ENCODE results near the gene SAMD4A. TPM values are rescaled to one million over a fixed set of nuclear protein-coding genes. Genes with fewer than 3 reads are reported as not detected.

SAMD4A gene
- polyA plus RNA-seq, 2 of the 4 experiments (the other 2 are of a cell fraction) = 3.9 to 5.4 TPM

DNA sequence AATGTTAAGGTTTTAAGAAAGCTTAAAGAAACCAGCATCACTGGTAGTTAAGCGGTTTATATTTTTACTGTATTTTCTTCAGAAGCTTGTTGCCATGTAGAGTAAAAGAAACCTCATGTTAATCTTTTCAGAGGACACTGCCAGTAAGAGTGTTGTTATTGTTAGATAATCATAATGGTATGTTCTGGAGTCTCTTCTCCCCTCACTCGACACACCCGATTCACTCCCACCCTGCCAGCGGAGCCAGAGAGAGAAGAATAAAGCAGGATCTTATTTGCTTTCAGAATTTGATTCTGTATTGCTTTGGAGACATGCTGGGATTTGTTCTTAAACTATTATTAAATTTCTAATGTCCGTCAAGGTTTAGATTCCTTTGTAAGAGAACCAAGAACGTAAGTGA lies 113.7 kb downstream of the SAMD4A start (continued):
- no peak for TF ChIP-seq CEBPB (IDR thresholded peaks at IDR 0.05)

- POLR2A ChIA-PET = no interaction called here
- DNase-seq (ENCODE audit: low read depth in 1 of 2, low spot score in 1 of 2) (no peak), FAIRE-seq (no peak), ATAC-seq (no peak)
- CTCF ChIA-PET = no interaction called here
- Histone ChIP-seq H3K4me3 (no peak overlapping the region), H3K4me2 (no peak overlapping the region), H3K4me1 (peaks cover 49% of the 10 kb centered on the region), H3K27ac (peak overlapping the region in 1 of 2 experiments; percentile 10; a peak in 1 of 6 replicates), H3K9me3 (no peaks in the 10 kb centered on the region; the same call in 2 of the 3 replicates)
- TF ChIP-seq ZSCAN20 (CRISPR knock-in tag; IDR thresholded peaks at IDR 0.05) (no peak), HOXB5 (CRISPR knock-in tag; IDR thresholded peaks at IDR 0.05) (no peak), NFE2L2 (conservative IDR thresholded peaks at IDR 0.05; ENCODE audit: low read length) (no peak), FOSB (CRISPR knock-in tag; IDR thresholded peaks at IDR 0.05) (no peak), BHLHE40 (IDR thresholded peaks at IDR 0.05; ENCODE audit: low read depth, low read length) (no peak), SMC3 (IDR thresholded peaks at IDR 0.05) (no peak), EP300 (IDR thresholded peaks at IDR 0.05) (no peak), CBX8 (IDR thresholded peaks at IDR 0.05) (no peak), GATA3 (IDR thresholded peaks at IDR 0.05; ENCODE audit: borderline replicate concordance) (no peak), MAZ (IDR thresholded peaks at IDR 0.05; ENCODE audit: borderline replicate concordance, low read depth, low read length) (no peak), ZFP36 (IDR thresholded peaks at IDR 0.05; ENCODE audit: borderline replicate concordance, partially characterized antibody) (no peak), CEBPB (IDR thresholded peaks at IDR 0.05) (no peak), HEYL (CRISPR knock-in tag; IDR thresholded peaks at IDR 0.05) (no peak), POLR2AphosphoS2 (conservative IDR thresholded peaks at IDR 0.05; ENCODE audit: low read length) (no peak), FOXS1 (CRISPR knock-in tag; IDR thresholded peaks at IDR 0.05) (no peak), EHMT2 (IDR thresholded peaks at IDR 0.05; ENCODE audit: low read depth) (no peak)
- TF ChIP-seq, protein P1, sequence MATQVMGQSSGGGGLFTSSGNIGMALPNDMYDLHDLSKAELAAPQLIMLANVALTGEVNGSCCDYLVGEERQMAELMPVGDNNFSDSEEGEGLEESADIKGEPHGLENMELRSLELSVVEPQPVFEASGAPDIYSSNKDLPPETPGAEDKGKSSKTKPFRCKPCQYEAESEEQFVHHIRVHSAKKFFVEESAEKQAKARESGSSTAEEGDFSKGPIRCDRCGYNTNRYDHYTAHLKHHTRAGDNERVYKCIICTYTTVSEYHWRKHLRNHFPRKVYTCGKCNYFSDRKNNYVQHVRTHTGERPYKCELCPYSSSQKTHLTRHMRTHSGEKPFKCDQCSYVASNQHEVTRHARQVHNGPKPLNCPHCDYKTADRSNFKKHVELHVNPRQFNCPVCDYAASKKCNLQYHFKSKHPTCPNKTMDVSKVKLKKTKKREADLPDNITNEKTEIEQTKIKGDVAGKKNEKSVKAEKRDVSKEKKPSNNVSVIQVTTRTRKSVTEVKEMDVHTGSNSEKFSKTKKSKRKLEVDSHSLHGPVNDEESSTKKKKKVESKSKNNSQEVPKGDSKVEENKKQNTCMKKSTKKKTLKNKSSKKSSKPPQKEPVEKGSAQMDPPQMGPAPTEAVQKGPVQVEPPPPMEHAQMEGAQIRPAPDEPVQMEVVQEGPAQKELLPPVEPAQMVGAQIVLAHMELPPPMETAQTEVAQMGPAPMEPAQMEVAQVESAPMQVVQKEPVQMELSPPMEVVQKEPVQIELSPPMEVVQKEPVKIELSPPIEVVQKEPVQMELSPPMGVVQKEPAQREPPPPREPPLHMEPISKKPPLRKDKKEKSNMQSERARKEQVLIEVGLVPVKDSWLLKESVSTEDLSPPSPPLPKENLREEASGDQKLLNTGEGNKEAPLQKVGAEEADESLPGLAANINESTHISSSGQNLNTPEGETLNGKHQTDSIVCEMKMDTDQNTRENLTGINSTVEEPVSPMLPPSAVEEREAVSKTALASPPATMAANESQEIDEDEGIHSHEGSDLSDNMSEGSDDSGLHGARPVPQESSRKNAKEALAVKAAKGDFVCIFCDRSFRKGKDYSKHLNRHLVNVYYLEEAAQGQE (IDR thresholded peaks at IDR 0.05) = no peak
- WGBS (ENCODE audit: missing lambda C conversion rate) = 91% methylated on average over 4 of the region's 4 CpGs
These were observed 114.9 kb downstream of the SAMD4A start for GRCh38 chr14:54681811-54682261.

- WGBS (ENCODE audit: missing lambda C conversion rate) = 92% methylated on average over 3 of the region's 3 CpGs
- CTCF ChIA-PET = interaction anchor here (6.4 kb wide), 1 partner anchor 117 kb away, joined by 43 read pairs; the partner anchor contains the start of gene SAMD4A
These were observed 115.7 kb downstream of the SAMD4A start for GRCh38 chr14:54682578-54682977.

More at GRCh38 chr14:54682578-54682977, 115.7 kb downstream of the SAMD4A start:
- no peak for FAIRE-seq
- DNase-seq (ENCODE audit: low read depth in 1 of 2, low spot score in 1 of 2) = no peak
- Histone ChIP-seq H3K4me1 (peaks cover 45% of the 10 kb centered on the region), H3K27ac (peak overlapping the region in 1 of 2 experiments; percentile 11; a peak in 1 of 6 replicates), H3K9me3 (no peaks in the 10 kb centered on the region; the same call in 2 of the 3 replicates), H3K4me2 (no peak overlapping the region), H3K4me3 (no peak overlapping the region)
- POLR2A ChIA-PET = no interaction called here
- no peak for ATAC-seq
- TF ChIP-seq ZSCAN20 (CRISPR knock-in tag; IDR thresholded peaks at IDR 0.05) (no peak), JUNB (IDR thresholded peaks at IDR 0.05) (no peak), MAZ (IDR thresholded peaks at IDR 0.05; ENCODE audit: borderline replicate concordance, low read depth, low read length) (no peak), TP53 (CRISPR knock-in tag; IDR thresholded peaks at IDR 0.05) (no peak), FOSL2 (IDR thresholded peaks at IDR 0.05) (no peak), FOSL2 (CRISPR knock-in tag; IDR thresholded peaks at IDR 0.05) (no peak), POLR2A (IDR thresholded peaks at IDR 0.05; ENCODE audit: low read length) (no peak), GATA3 (IDR thresholded peaks at IDR 0.05; ENCODE audit: borderline replicate concordance) (no peak), CBX8 (IDR thresholded peaks at IDR 0.05) (no peak), CTCF (IDR thresholded peaks at IDR 0.05) (no peak), E2F6 (IDR thresholded peaks at IDR 0.05; ENCODE audit: borderline replicate concordance, low read depth) (no peak), RFX5 (IDR thresholded peaks at IDR 0.05) (no peak), ZFP36 (IDR thresholded peaks at IDR 0.05; ENCODE audit: borderline replicate concordance, partially characterized antibody) (no peak), CEBPB (IDR thresholded peaks at IDR 0.05) (no peak), NR3C1 (IDR thresholded peaks at IDR 0.05) (no peak)
- TF ChIP-seq, protein P2, sequence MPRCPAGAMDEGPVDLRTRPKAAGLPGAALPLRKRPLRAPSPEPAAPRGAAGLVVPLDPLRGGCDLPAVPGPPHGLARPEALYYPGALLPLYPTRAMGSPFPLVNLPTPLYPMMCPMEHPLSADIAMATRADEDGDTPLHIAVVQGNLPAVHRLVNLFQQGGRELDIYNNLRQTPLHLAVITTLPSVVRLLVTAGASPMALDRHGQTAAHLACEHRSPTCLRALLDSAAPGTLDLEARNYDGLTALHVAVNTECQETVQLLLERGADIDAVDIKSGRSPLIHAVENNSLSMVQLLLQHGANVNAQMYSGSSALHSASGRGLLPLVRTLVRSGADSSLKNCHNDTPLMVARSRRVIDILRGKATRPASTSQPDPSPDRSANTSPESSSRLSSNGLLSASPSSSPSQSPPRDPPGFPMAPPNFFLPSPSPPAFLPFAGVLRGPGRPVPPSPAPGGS (IDR thresholded peaks at IDR 0.05) = no peak

All from A549 (cell line).